IMR-90 (cell line): ENCODE results near the gene PRKG2. TPM values are rescaled to one million over a fixed set of nuclear protein-coding genes. Genes with fewer than 3 reads are reported as not detected.

Experiments
- ATAC-seq: fragments of 200-7000 bp; cut with Tn5 transposase; 2 replicates; pipeline ENCODE4 v1.9.1; 2020; ENCODE audit warnings: low read depth, mild to moderate bottlenecking, moderate library complexity
- BruUV-seq: library from RNA; stranded (reverse); fragments of 400-500 nt; replicated peaks from 2 replicates; lab custom pipeline; 2021; lab: Mats Ljungman, UMichigan
- CTCF ChIA-PET: fragments of 300-600 bp; formaldehyde crosslinking; extraction: SDS; loops from one replicate; lab custom pipeline; 2021; ENCODE audit warnings: antibody characterized with exemption; lab: Yijun Ruan, JAX
- POLR2A ChIA-PET: fragments of 300-600 bp; sonication (Branson Sonifier 250); formaldehyde crosslinking; loops from one replicate; lab custom pipeline; 2022; ENCODE audit warnings: antibody characterized with exemption; ENCODE audit not compliant: unreplicated experiment; lab: Charles Lee
- DNase-seq: peaks from one replicate; pipeline ENCODE4 v3.0.0; 2013
- H2AFZ ChIP-seq: replicated peaks from 2 replicates; pipeline ENCODE3; 2013; ENCODE audit warnings: low read length, mild to moderate bottlenecking; ENCODE audit not compliant: poor library complexity
- H2AK5ac ChIP-seq: 2 replicates; pipeline ENCODE4 v1.6.1; 2013; ENCODE audit warnings: low read depth, low read length, inconsistent platforms
- H2AK9ac ChIP-seq: replicated peaks from 2 replicates; pipeline ENCODE3; 2013; ENCODE audit warnings: mild to moderate bottlenecking, low read depth, low read length, moderate library complexity; ENCODE audit not compliant: poor library complexity
- H2BK120ac ChIP-seq: 2 replicates; pipeline ENCODE4 v1.6.1; 2013; ENCODE audit warnings: low read depth, low read length, inconsistent platforms
- H2BK15ac ChIP-seq: 3 replicates; pipeline ENCODE4 v1.6.1; 2013; ENCODE audit warnings: low read depth, low read length, inconsistent platforms
- H2BK20ac ChIP-seq: 2 replicates; pipeline ENCODE4 v1.6.1; 2013; ENCODE audit warnings: low read depth, mild to moderate bottlenecking, inconsistent platforms, low read length, moderate library complexity
- H2BK5ac ChIP-seq: 2 replicates; pipeline ENCODE4 v1.6.1; 2013; ENCODE audit warnings: mild to moderate bottlenecking, low read depth, low read length, inconsistent platforms; ENCODE audit not compliant: poor library complexity, severe bottlenecking
- H3K14ac ChIP-seq: replicated peaks from 2 replicates; pipeline ENCODE4 v1.6.1; 2013; ENCODE audit warnings: low read depth, low read length, inconsistent platforms
- H3K18ac ChIP-seq: 2 replicates; pipeline ENCODE4 v1.6.1; 2013; ENCODE audit warnings: low read depth, low read length, control low read depth
- H3K23ac ChIP-seq: 2 replicates; pipeline ENCODE4 v1.6.1; 2013; ENCODE audit warnings: low read depth, low read length, inconsistent platforms
- H3K27ac ChIP-seq: 2 replicates; pipeline ENCODE4 v1.5.1; 2013; ENCODE audit warnings: mild to moderate bottlenecking, control low read depth, low read length; ENCODE audit not compliant: insufficient read depth
- H3K27me3 ChIP-seq: 2 replicates; pipeline ENCODE4 v1.6.1; 2013; ENCODE audit warnings: low read length; ENCODE audit not compliant: control insufficient read depth, insufficient read depth
- H3K36me3 ChIP-seq: 2 replicates; pipeline ENCODE4 v1.6.1; 2013; ENCODE audit warnings: low read length, mixed read lengths; ENCODE audit not compliant: control insufficient read depth, insufficient read depth
- H3K4ac ChIP-seq: 2 replicates; pipeline ENCODE4 v1.6.1; 2013; ENCODE audit warnings: low read depth, low read length, inconsistent platforms
- H3K4me1 ChIP-seq: 2 replicates; pipeline ENCODE4 v1.6.1; 2013; ENCODE audit warnings: low read length, mixed read lengths; ENCODE audit not compliant: control insufficient read depth, insufficient read depth
- H3K4me2 ChIP-seq: 2 replicates; pipeline ENCODE4 v1.6.1; 2013; ENCODE audit warnings: low read depth, mild to moderate bottlenecking, control low read depth, low read length, moderate library complexity
- H3K4me3 ChIP-seq: 2 replicates; pipeline ENCODE4 v1.5.1; 2013; ENCODE audit warnings: low read depth, mild to moderate bottlenecking, control low read depth, low read length, moderate library complexity; ENCODE audit not compliant: insufficient read depth
- H3K56ac ChIP-seq: 2 replicates; pipeline ENCODE4 v1.6.1; 2013; ENCODE audit warnings: low read length, inconsistent platforms; ENCODE audit not compliant: insufficient read depth; ENCODE audit errors: extremely low read depth
- H3K79me1 ChIP-seq, 2 experiments: 2 replicates each; pipeline ENCODE4 v1.6.1; 2013; ENCODE audit warnings: low read length in 2 of 2, inconsistent platforms in 1 of 2, low read depth in 1 of 2
- H3K9ac ChIP-seq: 2 replicates; pipeline ENCODE4 v1.6.1; 2013; ENCODE audit warnings: low read depth, low read length, control low read depth
- H3K9me1 ChIP-seq: 2 replicates; pipeline ENCODE4 v1.6.1; 2013; ENCODE audit warnings: low read length, inconsistent platforms; ENCODE audit not compliant: insufficient read depth
- H3K9me3 ChIP-seq: 2 replicates; pipeline ENCODE4 v1.6.1; 2013; ENCODE audit warnings: low read length; ENCODE audit not compliant: control insufficient read depth, insufficient read depth
- H4K20me1 ChIP-seq: 2 replicates; pipeline ENCODE4 v1.6.1; 2013; ENCODE audit warnings: low read length, inconsistent platforms; ENCODE audit not compliant: insufficient read depth
- H4K5ac ChIP-seq: 2 replicates; pipeline ENCODE4 v1.6.1; 2013; ENCODE audit warnings: mild to moderate bottlenecking, low read depth, low read length, control low read depth
- H4K8ac ChIP-seq, 2 experiments: 2 replicates each; pipeline ENCODE4 v1.6.1; 2013; ENCODE audit warnings: low read depth in 2 of 2, low read length in 2 of 2, control low read depth in 1 of 2, inconsistent platforms in 1 of 2
- H4K91ac ChIP-seq: 2 replicates; pipeline ENCODE4 v1.6.1; 2013; ENCODE audit warnings: low read depth, low read length, inconsistent platforms; ENCODE audit not compliant: insufficient read depth
- BHLHE40 ChIP-seq: fragments of 150-350 bp; IDR thresholded peaks from 2 replicates; pipeline ENCODE4 v1.6.1; 2016; ENCODE audit warnings: mild to moderate bottlenecking, low read depth, low read length
- CEBPB ChIP-seq: IDR thresholded peaks from 2 replicates; pipeline ENCODE4 v1.6.1; 2012; ENCODE audit warnings: low read depth, low read length, improper control_type of control experiment
- CTCF ChIP-seq: conservative IDR thresholded peaks from 2 replicates; pipeline ENCODE4 v1.5.1; 2012; ENCODE audit warnings: mild to moderate bottlenecking, low read depth, low read length, improper control_type of control experiment
- FOS ChIP-seq: fragments of 150-350 bp; IDR thresholded peaks from 2 replicates; pipeline ENCODE4 v1.6.1; 2016; ENCODE audit warnings: low read depth, low read length
- NFE2L2 ChIP-seq: fragments of 150-350 bp; IDR thresholded peaks from 2 replicates; pipeline ENCODE4 v1.6.1; 2016; ENCODE audit warnings: low read depth, mild to moderate bottlenecking, low read length
- POLR2A ChIP-seq: IDR thresholded peaks from 2 replicates; pipeline ENCODE4 v1.6.1; 2012; ENCODE audit warnings: mild to moderate bottlenecking, low read depth, low read length
- RCOR1 ChIP-seq: IDR thresholded peaks from 2 replicates; pipeline ENCODE4 v1.6.1; 2012; ENCODE audit warnings: mild to moderate bottlenecking, low read length, improper control_type of control experiment; ENCODE audit not compliant: insufficient replicate concordance
- RFX5 ChIP-seq: IDR thresholded peaks from 2 replicates; pipeline ENCODE4 v1.8.0; 2012; ENCODE audit warnings: low read depth, mild to moderate bottlenecking, low read length, moderate library complexity
- SMC3 ChIP-seq: fragments of 150-350 bp; IDR thresholded peaks from 2 replicates; pipeline ENCODE4 v1.6.1; 2016; ENCODE audit warnings: low read depth, mild to moderate bottlenecking, antibody characterized with exemption, low read length, moderate library complexity
- USF2 ChIP-seq: fragments of 150-350 bp; IDR thresholded peaks from 2 replicates; pipeline ENCODE4 v1.6.1; 2017; ENCODE audit warnings: mild to moderate bottlenecking, antibody characterized with exemption, low read length, low read depth
- WGBS, 2 experiments: methylation state at CpG; one replicate each; pipeline versions ENCODE4 v1.1.5 to v1.1.7; 2013; ENCODE audit warnings: missing lambda C conversion rate in 2 of 2; ENCODE audit not compliant: insufficient read length in 1 of 2; ENCODE audit errors: extremely low coverage in 2 of 2; 5-methylcytosine and 5-hydroxymethylcytosine counted together
- dilution Hi-C: fragments of 300-500 bp; cut with HindIII; formaldehyde crosslinking; loops from one replicate; pipeline ENCODE4 v1.14.3; 2018; ENCODE audit warnings: low sequenced_read_pairs; ENCODE audit not compliant: unreplicated experiment
- in situ Hi-C: fragments of 300-500 bp; cut with MboI; formaldehyde crosslinking; loops from 3 replicates; pipeline ENCODE4 v1.14.3; 2019; ENCODE audit warnings: low sequenced_read_pairs, inconsistent platforms, mixed read lengths
- intact Hi-C: fragments of 100-400 bp; cut with micrococcal nuclease; formaldehyde crosslinking; loops from 2 replicates; pipeline ENCODE4 v1.10.0; 2022
- polyA plus RNA-seq, 3 experiments: library from polyadenylated mRNA; depleted of rRNA; stranded (reverse); fragments of >200 nt; gene quantifications; 2 replicates each; pipeline ENCODE4 v1.2.3, GENCODE V29; 2012; ENCODE audit warnings: low replicate concordance in 1 of 3
- total RNA-seq: library from RNA; depleted of rRNA; stranded (reverse); fragments of >200 nt; gene quantifications from 2 replicates; pipeline ENCODE4 v1.2.3, GENCODE V29; 2012

Gene PRKG2
- total and polyA plus RNA-seq, 2 of the 4 experiments (the other 2 are of a cell fraction): 0.44 to 2.0 TPM

GRCh38 chr4:81235982-81236749 is 21.1 kb upstream of the PRKG2 start:
- H4K91ac ChIP-seq: no peak overlapping the region
- H4K5ac ChIP-seq: no peak overlapping the region
- H3K9ac ChIP-seq: no peak overlapping the region
- H2AFZ ChIP-seq: no peak overlapping the region
- ChIA-PET POLR2A (no interaction called here), CTCF (interaction anchor here (0.6 kb wide), 1 partner anchor 74 kb away, joined by 3 read pairs; no protein-coding TSS in a partner anchor)
- H3K27me3 ChIP-seq: peaks cover 2% of the 10 kb centered on the region; the same call in 1 of the 2 replicates
- H3K14ac ChIP-seq: no peak overlapping the region
- H2BK5ac ChIP-seq: no peak overlapping the region
- no peak overlapping the region for H2AK9ac ChIP-seq
- intact Hi-C loops: no loop called here
- WGBS, 2 experiments: 96% methylated on average over 8 of the region's 23 CpGs; no CpG with 5 or more reads in 1 of the 2 experiments
- no peak overlapping the region for H2BK15ac ChIP-seq
- BruUV-seq: no TSS peak
- H2AK5ac ChIP-seq: no peak overlapping the region
- ATAC-seq (no peak), DNase-seq (no peak)
- in situ Hi-C loops: no loop called here
- peaks cover 6% of the 10 kb centered on the region; the same call in 1 of the 2 replicates for H3K9me3 ChIP-seq
- H3K36me3 ChIP-seq: no peaks in the 10 kb centered on the region
- no peak overlapping the region; the same call in 1 of the 2 replicates for H3K18ac ChIP-seq
- H3K9me1 ChIP-seq: no peaks in the 10 kb centered on the region
- no peak overlapping the region for H3K23ac ChIP-seq
- no peak overlapping the region for H2BK20ac ChIP-seq
- no peak overlapping the region for H3K4ac ChIP-seq
- no peaks in the 10 kb centered on the region for H3K79me1 ChIP-seq
- no peak for TF ChIP-seq POLR2A
- TF ChIP-seq FOS: no peak
- TF ChIP-seq RFX5: no peak
- no peak for TF ChIP-seq BHLHE40
- no peak for TF ChIP-seq USF2
- no peak for TF ChIP-seq CEBPB
- TF ChIP-seq RCOR1: no peak
- TF ChIP-seq NFE2L2: no peak
- TF ChIP-seq CTCF: no peak
- TF ChIP-seq SMC3: no peak
- no peak overlapping the region for H3K56ac ChIP-seq
- H3K4me1 ChIP-seq: peaks cover 2% of the 10 kb centered on the region; the same call in 1 of the 2 replicates
- H3K4me2 ChIP-seq: no peak overlapping the region
- no peak overlapping the region for H2BK120ac ChIP-seq
- dilution Hi-C loops: no loop called here
- no peaks in the 10 kb centered on the region for H4K20me1 ChIP-seq
- no peak overlapping the region for H3K27ac ChIP-seq
- H4K8ac ChIP-seq: no peak overlapping the region
- no peak overlapping the region for H3K4me3 ChIP-seq
